ENCODE data around the gene HSPB3. TPM values are rescaled to one million over a fixed set of nuclear protein-coding genes. Genes with fewer than 3 reads are reported as not detected.
A peak's percentile ranks its signal among the peaks of the same experiment; 100 is the strongest.

The HSPB3 gene
- total and polyA plus RNA-seq, 9 donors, result 142 to 216 (median 167) TPM

DNA sequence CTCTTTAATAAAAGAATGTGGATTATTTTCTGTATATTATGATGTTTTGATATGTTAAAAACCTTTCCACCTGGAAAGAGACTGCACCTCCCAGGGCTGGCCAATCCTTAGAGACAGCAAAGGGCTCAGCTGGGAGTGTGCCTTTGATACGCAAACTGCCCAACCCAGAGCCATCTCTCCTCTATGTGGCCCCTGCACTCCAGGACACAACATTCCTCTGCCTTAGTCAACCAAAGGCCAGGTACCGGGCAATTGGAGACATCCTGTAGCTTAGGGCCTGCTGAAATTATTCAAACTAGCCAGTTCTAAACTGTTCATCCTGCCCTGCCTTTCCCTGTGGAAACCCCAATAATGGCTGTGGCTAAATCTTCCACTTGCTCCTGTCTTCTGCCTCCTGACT, 5.0 kb upstream of the HSPB3 start:
- H3K27me3 ChIP-seq (ENCODE audit: control insufficient read depth, insufficient read depth, low read length), result no peaks in the 10 kb centered on the region
- H3K27ac ChIP-seq (ENCODE audit: low read length), result no peak overlapping the region
- peaks cover 26% of the 10 kb centered on the region for H3K4me1 ChIP-seq (ENCODE audit: control insufficient read depth, insufficient read depth, low read length)
- 86% methylated on average over 2 of the region's 2 CpGs for WGBS (ENCODE audit: insufficient coverage)
- H3K4me3 ChIP-seq (ENCODE audit: low read length), result no peak overlapping the region
- H3K9me3 ChIP-seq (replicated peaks; ENCODE audit: control insufficient read depth, low read depth, low read length), result no peaks in the 10 kb centered on the region
- DNase-seq, result no peak
- no peaks in the 10 kb centered on the region for H3K36me3 ChIP-seq (ENCODE audit: control insufficient read depth, insufficient read depth, low read length)

DNA sequence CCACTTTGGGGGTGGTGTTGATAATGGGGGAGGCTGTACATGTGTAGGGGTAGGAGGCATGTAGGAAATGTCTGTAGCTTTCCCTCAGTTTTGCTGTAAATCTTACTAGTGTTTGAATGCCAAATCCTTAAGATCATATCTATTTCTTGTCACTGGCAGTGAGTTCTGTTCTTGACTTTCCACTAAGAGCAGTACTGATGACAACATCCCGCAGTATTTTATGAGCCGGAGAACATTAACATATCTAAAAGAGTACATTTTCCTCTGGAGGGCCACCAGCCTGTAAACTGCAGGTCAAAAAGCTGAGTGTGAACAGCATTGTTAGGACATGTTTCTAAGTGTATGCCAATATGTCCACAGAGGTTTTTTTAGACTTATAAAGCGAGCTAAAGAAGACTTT, 2.5 kb upstream of the HSPB3 start:
- Histone ChIP-seq H3K27ac (ENCODE audit: low read length) (no peak overlapping the region), H3K27me3 (ENCODE audit: control insufficient read depth, insufficient read depth, low read length) (no peaks in the 10 kb centered on the region), H3K4me3 (ENCODE audit: low read length) (no peak overlapping the region), H3K4me1 (ENCODE audit: control insufficient read depth, insufficient read depth, low read length) (peaks cover 12% of the 10 kb centered on the region), H3K9me3 (replicated peaks; ENCODE audit: control insufficient read depth, low read depth, low read length) (no peaks in the 10 kb centered on the region), H3K36me3 (ENCODE audit: control insufficient read depth, insufficient read depth, low read length) (no peaks in the 10 kb centered on the region)
- WGBS (ENCODE audit: insufficient coverage), result no CpG with 5 or more reads among the region's 3 CpGs
- peak; percentile 60 for DNase-seq

DNA sequence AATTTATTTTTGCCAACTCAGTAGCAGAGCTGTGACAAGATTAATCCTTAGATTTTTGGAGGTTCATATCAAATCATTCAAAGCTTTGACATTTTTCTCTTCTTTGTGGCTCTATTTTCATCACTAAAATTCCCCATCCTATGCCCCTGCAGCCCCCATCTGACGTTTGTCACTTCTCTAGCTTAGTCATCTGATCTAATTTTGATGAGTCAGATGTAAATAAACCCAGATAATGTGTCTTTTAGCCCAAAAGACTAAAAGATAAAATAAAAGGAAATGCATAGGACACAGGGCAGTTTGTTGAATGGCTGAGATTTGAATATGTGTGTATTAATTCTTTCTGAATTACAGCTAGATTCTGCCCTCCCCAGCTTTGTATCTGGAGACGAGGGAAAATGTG, 897 bp upstream of the HSPB3 start:
- Histone ChIP-seq H3K9me3 (replicated peaks; ENCODE audit: control insufficient read depth, low read depth, low read length) (no peaks in the 10 kb centered on the region), H3K4me1 (ENCODE audit: control insufficient read depth, insufficient read depth, low read length) (peaks cover 15% of the 10 kb centered on the region), H3K27ac (ENCODE audit: low read length) (peak overlapping the region; percentile 69), H3K36me3 (ENCODE audit: control insufficient read depth, insufficient read depth, low read length) (no peaks in the 10 kb centered on the region), H3K4me3 (ENCODE audit: low read length) (no peak overlapping the region), H3K27me3 (ENCODE audit: control insufficient read depth, insufficient read depth, low read length) (no peaks in the 10 kb centered on the region)
- WGBS (ENCODE audit: insufficient coverage), result no CpG with 5 or more reads among the region's 2 CpGs
- DNase-seq, result no peak

DNA sequence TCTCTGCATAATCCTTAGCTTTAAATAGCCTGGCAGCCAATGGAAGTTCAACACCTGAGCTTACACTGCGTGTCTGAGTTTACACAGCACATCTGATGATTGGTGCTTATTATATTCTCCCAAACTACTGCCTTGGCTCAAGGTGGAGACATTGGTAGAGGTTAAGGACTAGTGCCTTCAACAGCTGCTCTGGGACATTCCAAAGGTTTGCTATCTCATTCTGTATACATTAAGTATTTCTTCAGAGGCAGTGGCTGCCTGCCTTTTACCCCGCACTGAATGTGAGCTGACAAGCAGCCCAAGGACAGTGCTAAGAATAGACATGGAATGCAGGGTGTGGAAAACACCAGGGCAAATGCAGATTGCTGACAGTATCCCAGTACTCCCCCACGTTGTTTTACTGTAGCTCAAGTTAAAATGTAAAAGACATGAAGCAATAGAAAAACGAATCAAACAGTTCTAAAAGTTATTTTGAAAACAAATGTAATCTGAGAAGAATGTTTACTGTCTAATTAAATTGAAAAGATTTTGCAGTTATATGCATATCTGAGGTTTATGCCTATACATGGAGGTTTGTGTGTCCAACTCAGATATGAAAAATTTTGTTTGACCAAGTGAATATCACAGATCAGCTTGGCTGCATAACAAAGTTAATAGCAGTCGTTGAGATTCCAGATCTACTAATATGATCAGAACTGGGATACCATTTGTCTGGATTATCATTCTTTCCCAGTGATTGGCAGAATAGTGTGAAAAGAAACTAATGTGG, 1.8 kb downstream of the HSPB3 start:
- peak overlapping the region; percentile 86 for H3K27ac ChIP-seq (ENCODE audit: low read length)
- peak; percentile 89 for DNase-seq

DNA sequence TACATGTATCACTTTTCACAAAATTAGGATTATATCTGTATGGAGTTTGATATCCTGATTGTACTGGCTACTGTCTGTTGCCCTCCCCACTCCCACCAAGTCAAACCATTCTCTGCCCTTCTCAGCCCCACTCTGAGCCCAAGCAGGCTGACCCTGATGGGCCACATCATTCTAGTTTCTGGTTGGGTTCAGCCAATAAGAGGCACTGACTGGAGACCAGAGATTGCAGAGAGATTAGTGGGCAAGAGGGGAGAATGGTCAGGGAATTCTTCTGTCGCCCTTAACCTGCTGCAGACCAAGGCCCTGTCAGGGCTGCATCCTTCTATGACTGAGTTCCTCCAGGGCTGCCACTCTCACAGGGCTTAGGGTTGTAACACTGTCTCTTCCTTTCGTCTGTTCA, 2.7 kb downstream of the HSPB3 start:
- Histone ChIP-seq H3K9me3 (replicated peaks; ENCODE audit: control insufficient read depth, low read depth, low read length) (no peaks in the 10 kb centered on the region), H3K27me3 (ENCODE audit: control insufficient read depth, insufficient read depth, low read length) (no peaks in the 10 kb centered on the region), H3K36me3 (ENCODE audit: control insufficient read depth, insufficient read depth, low read length) (no peaks in the 10 kb centered on the region), H3K4me3 (ENCODE audit: low read length) (peak overlapping the region; percentile 53), H3K27ac (ENCODE audit: low read length) (peak overlapping the region; percentile 86), H3K4me1 (ENCODE audit: control insufficient read depth, insufficient read depth, low read length) (peaks cover 15% of the 10 kb centered on the region)
- WGBS (ENCODE audit: insufficient coverage), result no CpG with 5 or more reads among the region's 2 CpGs
- DNase-seq, result peak; percentile 23

More for the DNA sequence above, 1.8 kb downstream of the HSPB3 start:
- WGBS (ENCODE audit: insufficient coverage), result no CpG with 5 or more reads among the region's 5 CpGs
- Histone ChIP-seq H3K27me3 (ENCODE audit: control insufficient read depth, insufficient read depth, low read length) (no peaks in the 10 kb centered on the region), H3K36me3 (ENCODE audit: control insufficient read depth, insufficient read depth, low read length) (no peaks in the 10 kb centered on the region), H3K4me3 (ENCODE audit: low read length) (peak overlapping the region; percentile 53), H3K9me3 (replicated peaks; ENCODE audit: control insufficient read depth, low read depth, low read length) (no peaks in the 10 kb centered on the region), H3K4me1 (ENCODE audit: control insufficient read depth, insufficient read depth, low read length) (peaks cover 15% of the 10 kb centered on the region)

- H3K27ac ChIP-seq (ENCODE audit: low read length), result no peak overlapping the region
- WGBS (ENCODE audit: insufficient coverage), result 91% methylated on average over 2 of the region's 3 CpGs
- DNase-seq, result no peak
Observed at GRCh38 chr5:54460181-54460919, 4.9 kb downstream of the HSPB3 start.

DNA sequence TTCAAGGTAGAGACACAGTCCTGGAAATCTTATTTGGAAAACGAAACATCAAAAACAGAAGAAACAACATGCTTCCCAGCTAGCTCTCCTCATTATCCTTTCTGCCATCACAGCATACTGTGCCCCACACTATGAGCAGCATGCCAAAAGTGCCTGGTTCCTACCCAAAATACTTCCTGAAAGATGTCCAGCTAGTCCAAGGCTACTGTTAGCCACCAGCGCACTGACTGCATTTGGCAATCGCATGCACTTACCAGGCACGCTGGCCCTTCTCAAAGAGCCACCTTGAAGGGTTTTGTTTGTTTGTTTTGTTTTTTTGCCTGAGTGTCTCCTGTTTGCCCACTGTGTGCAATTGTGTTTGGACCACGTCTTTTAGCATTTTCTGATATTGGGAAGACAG, 6.8 kb downstream of the HSPB3 start:
- no peaks in the 10 kb centered on the region for H3K27me3 ChIP-seq (ENCODE audit: control insufficient read depth, insufficient read depth, low read length)
- H3K27ac ChIP-seq (ENCODE audit: low read length), result no peak overlapping the region
- H3K9me3 ChIP-seq (replicated peaks; ENCODE audit: control insufficient read depth, low read depth, low read length), result no peaks in the 10 kb centered on the region
- no peaks in the 10 kb centered on the region for H3K36me3 ChIP-seq (ENCODE audit: control insufficient read depth, insufficient read depth, low read length)
- WGBS (ENCODE audit: insufficient coverage), result 100% methylated on average over 2 of the region's 5 CpGs
- no peak for DNase-seq
- peaks cover 3% of the 10 kb centered on the region for H3K4me1 ChIP-seq (ENCODE audit: control insufficient read depth, insufficient read depth, low read length)
- H3K4me3 ChIP-seq (ENCODE audit: low read length), result no peak overlapping the region

More at GRCh38 chr5:54460181-54460919, 4.9 kb downstream of the HSPB3 start:
- Histone ChIP-seq H3K36me3 (ENCODE audit: control insufficient read depth, insufficient read depth, low read length) (no peaks in the 10 kb centered on the region), H3K4me1 (ENCODE audit: control insufficient read depth, insufficient read depth, low read length) (peaks cover 7% of the 10 kb centered on the region), H3K27me3 (ENCODE audit: control insufficient read depth, insufficient read depth, low read length) (no peaks in the 10 kb centered on the region), H3K9me3 (replicated peaks; ENCODE audit: control insufficient read depth, low read depth, low read length) (no peaks in the 10 kb centered on the region), H3K4me3 (ENCODE audit: low read length) (no peak overlapping the region)

DNA sequence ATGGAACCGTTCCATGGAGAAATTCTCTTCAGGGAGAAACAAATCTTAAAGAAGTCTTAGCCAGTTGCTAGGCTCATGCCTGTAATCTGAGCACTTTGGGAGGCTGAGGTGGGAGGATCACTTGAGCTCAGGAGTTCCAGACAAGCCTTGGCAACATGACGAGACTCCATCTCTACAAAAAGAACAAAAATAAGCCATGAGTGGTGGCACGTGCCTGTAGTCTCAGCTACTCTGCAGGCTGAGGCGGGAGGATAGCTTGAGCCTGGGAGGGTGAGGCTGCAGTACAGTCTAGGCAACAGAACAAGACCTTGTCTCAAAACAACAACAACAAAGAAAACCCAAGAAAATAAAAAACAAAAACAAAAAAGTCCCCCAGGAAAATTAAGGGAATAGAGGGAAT, 8.2 kb downstream of the HSPB3 start:
- H3K4me3 ChIP-seq (ENCODE audit: low read length), result no peak overlapping the region
- 0% methylated on average over 1 of the region's 4 CpGs for whole genome bisulfite sequencing (ENCODE audit: insufficient coverage)
- no peak for DNase-seq
- no peaks in the 10 kb centered on the region for H3K27me3 ChIP-seq (ENCODE audit: control insufficient read depth, insufficient read depth, low read length)
- no peak overlapping the region for H3K27ac ChIP-seq (ENCODE audit: low read length)
- peaks cover 3% of the 10 kb centered on the region for H3K4me1 ChIP-seq (ENCODE audit: control insufficient read depth, insufficient read depth, low read length)
- no peaks in the 10 kb centered on the region for H3K36me3 ChIP-seq (ENCODE audit: control insufficient read depth, insufficient read depth, low read length)
- no peaks in the 10 kb centered on the region for H3K9me3 ChIP-seq (replicated peaks; ENCODE audit: control insufficient read depth, low read depth, low read length)

DNA sequence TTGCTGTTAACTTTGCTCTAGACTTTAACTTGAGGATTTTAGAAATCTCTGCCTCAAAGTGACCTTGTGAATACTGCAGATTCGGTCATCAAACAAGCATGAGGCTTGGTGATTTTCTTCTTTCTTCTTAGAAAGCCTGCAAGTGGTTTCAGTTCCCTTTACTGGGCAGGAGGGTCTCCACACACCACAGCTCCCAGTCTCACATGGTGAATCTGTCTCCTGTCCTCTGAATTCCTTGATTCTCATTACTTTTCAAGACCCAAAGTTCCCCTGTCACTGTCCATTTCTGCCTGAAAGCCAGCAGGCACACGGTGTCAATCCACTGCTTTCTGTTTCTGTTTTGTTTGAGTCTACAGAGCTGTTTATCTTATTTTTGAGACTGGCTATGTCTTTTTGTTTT, 14.1 kb downstream of the HSPB3 start:
- Histone ChIP-seq H3K36me3 (ENCODE audit: control insufficient read depth, insufficient read depth, low read length) (no peaks in the 10 kb centered on the region), H3K4me1 (ENCODE audit: control insufficient read depth, insufficient read depth, low read length) (peaks cover 8% of the 10 kb centered on the region), H3K9me3 (replicated peaks; ENCODE audit: control insufficient read depth, low read depth, low read length) (no peaks in the 10 kb centered on the region), H3K27ac (ENCODE audit: low read length) (peak overlapping the region; percentile 90), H3K27me3 (ENCODE audit: control insufficient read depth, insufficient read depth, low read length) (no peaks in the 10 kb centered on the region), H3K4me3 (ENCODE audit: low read length) (peak overlapping the region; percentile 2)
- peak; percentile 58 for DNase-seq
- WGBS (ENCODE audit: insufficient coverage), result 38% methylated on average over 1 of the region's 2 CpGs

GRCh38 chr5:54470128-54470527, 14.6 kb downstream of the HSPB3 start:
- H3K27me3 ChIP-seq (ENCODE audit: control insufficient read depth, insufficient read depth, low read length), result no peaks in the 10 kb centered on the region
- no peak overlapping the region for H3K4me3 ChIP-seq (ENCODE audit: low read length)
- H3K27ac ChIP-seq (ENCODE audit: low read length), result peak overlapping the region; percentile 90
- peaks cover 8% of the 10 kb centered on the region for H3K4me1 ChIP-seq (ENCODE audit: control insufficient read depth, insufficient read depth, low read length)
- no peaks in the 10 kb centered on the region for H3K36me3 ChIP-seq (ENCODE audit: control insufficient read depth, insufficient read depth, low read length)
- no peaks in the 10 kb centered on the region for H3K9me3 ChIP-seq (replicated peaks; ENCODE audit: control insufficient read depth, low read depth, low read length)
- peak; percentile 89 for DNase-seq
- WGBS (ENCODE audit: insufficient coverage), result no CpG with 5 or more reads among the region's 2 CpGs
